OCI-LY3 (cell line): ENCODE measurements around the gene CFAP46.

Experiments
- H2AFZ ChIP-seq: fragments of 200-600, 300-600 bp; shearing (Covaris generic); 2 replicates; pipeline ENCODE4 v1.6.0; 2014; ENCODE audit warnings: antibody characterized with exemption, low read depth, low read length
- H3K27ac ChIP-seq: fragments of 200-600, 300-600 bp; sonication (generic); 2 replicates; pipeline ENCODE4 v1.5.1; 2014; ENCODE audit warnings: mild to moderate bottlenecking, low read length, moderate library complexity, mixed read lengths
- H3K27me3 ChIP-seq: fragments of 200-600, 300-600 bp; sonication (generic); 2 replicates; pipeline ENCODE4 v1.6.1; 2014; ENCODE audit warnings: low read depth, low read length, mixed read lengths
- H3K36me3 ChIP-seq: fragments of 200-600, 300-600 bp; sonication (generic); replicated peaks from 2 replicates; pipeline ENCODE3; 2014; ENCODE audit warnings: low read depth, low read length, mixed read lengths
- H3K4me1 ChIP-seq: fragments of 300-600, 200-600 bp; sonication (generic); 2 replicates; pipeline ENCODE4 v1.6.1; 2014; ENCODE audit warnings: low read length, mixed read lengths
- H3K4me2 ChIP-seq: fragments of 200-600, 300-600 bp; sonication (generic); 2 replicates; pipeline ENCODE4 v1.6.1; 2014; ENCODE audit warnings: low read length, mixed read lengths
- H3K4me3 ChIP-seq: fragments of 300-600, 200-600 bp; sonication (generic); 2 replicates; pipeline ENCODE4 v1.5.1; 2014; ENCODE audit warnings: antibody characterized with exemption, mild to moderate bottlenecking, low read length, moderate library complexity
- H3K79me2 ChIP-seq: fragments of 300-600, 200-600 bp; shearing (Covaris generic); 2 replicates; pipeline ENCODE4 v1.6.1; 2014; ENCODE audit warnings: mild to moderate bottlenecking, low read length, mixed read lengths
- H3K9ac ChIP-seq: fragments of 300-600, 200-600 bp; shearing (Covaris generic); 2 replicates; pipeline ENCODE4 v1.6.0; 2014; ENCODE audit warnings: mild to moderate bottlenecking, low read length, moderate library complexity
- H3K9me3 ChIP-seq: fragments of 200-600, 300-600 bp; shearing (Covaris generic); 2 replicates; pipeline ENCODE4 v1.6.1; 2014; ENCODE audit warnings: low read length, mixed read lengths; ENCODE audit not compliant: insufficient read depth
- H4K20me1 ChIP-seq: fragments of 200-600, 300-600 bp; sonication (generic); 2 replicates; pipeline ENCODE4 v1.6.1; 2016; ENCODE audit warnings: low read length, mixed read lengths; ENCODE audit not compliant: insufficient read depth
- EZH2phosphoT487 ChIP-seq: fragments of 200-600 bp; shearing (Covaris generic); IDR thresholded peaks from 2 replicates; pipeline ENCODE4 v1.6.1; 2018; ENCODE audit warnings: antibody characterized with exemption, mixed run types, low read depth
- TF ChIP-seq, protein P1 (sequence below): fragments of 200-600, 300-600 bp; sonication (generic); IDR thresholded peaks from 2 replicates; pipeline ENCODE4 v1.5.1; 2014; ENCODE audit warnings: antibody characterized with exemption, low read length, low read depth

Gene CFAP46

DNA sequence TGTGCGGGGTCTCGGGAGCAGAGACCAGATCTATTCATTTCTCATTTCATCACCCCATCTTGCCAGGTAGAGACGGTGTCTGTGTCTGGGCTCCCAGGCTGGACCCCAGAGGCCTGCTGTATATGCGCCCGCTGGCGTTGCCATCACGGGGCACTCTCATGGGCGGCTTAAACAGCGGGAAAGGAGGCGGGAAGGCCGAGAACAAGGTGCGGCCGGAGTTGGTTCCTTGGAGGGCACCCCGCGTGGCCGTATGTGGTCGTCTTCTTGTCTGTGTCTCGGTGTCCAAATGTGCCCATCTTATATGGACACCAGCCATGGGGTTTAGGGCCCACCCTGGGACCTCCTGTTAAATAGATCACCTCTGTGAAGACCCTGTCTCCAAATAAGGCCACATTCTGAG, 2.1 kb upstream of the CFAP46 start:
- no peaks in the 10 kb centered on the region for H4K20me1 ChIP-seq
- no peak overlapping the region for H3K4me3 ChIP-seq
- H3K79me2 ChIP-seq: no peaks in the 10 kb centered on the region
- H3K4me2 ChIP-seq: no peak overlapping the region
- H3K27ac ChIP-seq: no peak overlapping the region
- H3K9me3 ChIP-seq: no peaks in the 10 kb centered on the region
- H3K36me3 ChIP-seq: no peaks in the 10 kb centered on the region
- no peaks in the 10 kb centered on the region for H3K27me3 ChIP-seq
- H3K9ac ChIP-seq: no peak overlapping the region
- peaks cover 23% of the 10 kb centered on the region for H3K4me1 ChIP-seq
- H2AFZ ChIP-seq: no peak overlapping the region
- TF ChIP-seq, protein P1, sequence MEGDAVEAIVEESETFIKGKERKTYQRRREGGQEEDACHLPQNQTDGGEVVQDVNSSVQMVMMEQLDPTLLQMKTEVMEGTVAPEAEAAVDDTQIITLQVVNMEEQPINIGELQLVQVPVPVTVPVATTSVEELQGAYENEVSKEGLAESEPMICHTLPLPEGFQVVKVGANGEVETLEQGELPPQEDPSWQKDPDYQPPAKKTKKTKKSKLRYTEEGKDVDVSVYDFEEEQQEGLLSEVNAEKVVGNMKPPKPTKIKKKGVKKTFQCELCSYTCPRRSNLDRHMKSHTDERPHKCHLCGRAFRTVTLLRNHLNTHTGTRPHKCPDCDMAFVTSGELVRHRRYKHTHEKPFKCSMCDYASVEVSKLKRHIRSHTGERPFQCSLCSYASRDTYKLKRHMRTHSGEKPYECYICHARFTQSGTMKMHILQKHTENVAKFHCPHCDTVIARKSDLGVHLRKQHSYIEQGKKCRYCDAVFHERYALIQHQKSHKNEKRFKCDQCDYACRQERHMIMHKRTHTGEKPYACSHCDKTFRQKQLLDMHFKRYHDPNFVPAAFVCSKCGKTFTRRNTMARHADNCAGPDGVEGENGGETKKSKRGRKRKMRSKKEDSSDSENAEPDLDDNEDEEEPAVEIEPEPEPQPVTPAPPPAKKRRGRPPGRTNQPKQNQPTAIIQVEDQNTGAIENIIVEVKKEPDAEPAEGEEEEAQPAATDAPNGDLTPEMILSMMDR: no peak
- TF ChIP-seq EZH2phosphoT487: no peak

GRCh38 chr10:132943791-132944404, 1.5 kb upstream of the CFAP46 start:
- H3K9me3 ChIP-seq: no peaks in the 10 kb centered on the region
- no peaks in the 10 kb centered on the region for H3K27me3 ChIP-seq
- H3K4me1 ChIP-seq: peaks cover 29% of the 10 kb centered on the region
- no peak overlapping the region for H3K27ac ChIP-seq
- no peak overlapping the region for H3K4me2 ChIP-seq
- no peaks in the 10 kb centered on the region for H4K20me1 ChIP-seq
- TF ChIP-seq EZH2phosphoT487: no peak
- TF ChIP-seq, protein P1: no peak
- H2AFZ ChIP-seq: no peak overlapping the region
- H3K36me3 ChIP-seq: no peaks in the 10 kb centered on the region
- H3K9ac ChIP-seq: no peak overlapping the region
- H3K79me2 ChIP-seq: no peaks in the 10 kb centered on the region
- H3K4me3 ChIP-seq: no peak overlapping the region

- Histone ChIP-seq H3K79me2 (no peaks in the 10 kb centered on the region), H4K20me1 (no peaks in the 10 kb centered on the region), H2AFZ (no peak overlapping the region), H3K4me3 (no peak overlapping the region), H3K27ac (no peak overlapping the region), H3K9ac (no peak overlapping the region), H3K9me3 (no peaks in the 10 kb centered on the region), H3K36me3 (no peaks in the 10 kb centered on the region), H3K27me3 (no peaks in the 10 kb centered on the region), H3K4me2 (no peak overlapping the region), H3K4me1 (peaks cover 31% of the 10 kb centered on the region)
- TF ChIP-seq EZH2phosphoT487: no peak
- TF ChIP-seq, protein P1: no peak
Measured at GRCh38 chr10:132943058-132943790, 854 bp upstream of the CFAP46 start.

DNA sequence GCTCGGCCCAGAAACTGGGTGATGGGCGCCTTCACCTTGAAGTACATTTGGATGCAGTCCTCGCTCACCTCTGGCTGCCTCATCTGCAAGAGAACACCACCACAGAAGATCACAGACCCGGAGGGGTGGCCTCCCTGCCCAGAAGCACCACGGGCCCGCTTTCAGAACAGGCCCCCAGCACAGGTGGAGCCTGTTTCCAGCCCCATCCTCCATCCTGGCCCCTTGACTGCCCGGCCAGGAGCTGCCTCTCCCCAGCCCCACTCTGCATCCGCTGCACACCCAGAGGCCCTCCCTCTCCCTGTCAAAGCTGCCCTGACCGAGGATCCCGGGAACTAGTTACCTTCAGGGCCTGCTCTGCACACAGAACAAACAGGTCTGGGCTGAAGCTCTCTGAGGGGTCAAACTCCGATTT, 724 bp downstream of the CFAP46 start:
- Histone ChIP-seq H3K9me3 (no peaks in the 10 kb centered on the region), H3K27ac (no peak overlapping the region), H3K79me2 (no peaks in the 10 kb centered on the region), H4K20me1 (no peaks in the 10 kb centered on the region), H3K9ac (no peak overlapping the region), H3K4me3 (no peak overlapping the region), H3K27me3 (no peaks in the 10 kb centered on the region), H3K36me3 (no peaks in the 10 kb centered on the region), H3K4me2 (peak overlapping the region; percentile 83; the same call in 1 of the 2 replicates), H2AFZ (no peak overlapping the region), H3K4me1 (peaks cover 31% of the 10 kb centered on the region)
- TF ChIP-seq, protein P1: no peak
- no peak for TF ChIP-seq EZH2phosphoT487
